Sigmoid colon (tissue), 7 donors: ENCODE results near the gene NRG2. TPM values are rescaled to one million over a fixed set of nuclear protein-coding genes. Genes with fewer than 3 reads are reported as not detected.

ENCODE experiments used
- DNase-seq: peaks from one replicate; pipeline ENCODE4 v3.0.0-alpha.2; 2019
- H3K27ac ChIP-seq, 4 donors: fragments of 200-600 bp; sonication (generic); one replicate each; pipeline ENCODE4 v1.5.1; 2016 to 2019; ENCODE audit warnings: mild to moderate bottlenecking in 1 of 4
- H3K27me3 ChIP-seq, 3 donors: fragments of 200-600 bp; sonication (generic); one replicate each; pipeline ENCODE4 v1.5.1; 2019; ENCODE audit warnings: mild to moderate bottlenecking in 1 of 3
- H3K36me3 ChIP-seq, 4 donors: fragments of 200-600 bp; sonication (generic); one replicate each; pipeline ENCODE4 v1.5.1; 2016 to 2019
- H3K4me1 ChIP-seq, 4 donors: fragments of 200-600 bp; sonication (generic); one replicate each; pipeline ENCODE4 v1.5.1; 2017 to 2019
- H3K4me3 ChIP-seq, 4 donors: fragments of 200-600 bp; sonication (generic); one replicate each; pipeline ENCODE4 v1.5.1; 2017 to 2019; ENCODE audit warnings: mild to moderate bottlenecking in 2 of 4, moderate library complexity in 1 of 4
- H3K9me3 ChIP-seq, 4 donors: fragments of 200-600 bp in 3 of 4; sonication (generic) in 3 of 4; one replicate each; pipeline versions ENCODE4 v1.5.1 to v1.6.1; 2013 to 2019
- CTCF ChIP-seq, 4 experiments: fragments of 450-650 bp in 3 of 4; fragments of 200-600 bp in 1 of 4; IDR thresholded peaks; one replicate each; pipeline ENCODE4 v1.5.1; 2016 to 2019; ENCODE audit warnings: antibody characterized with exemption in 4 of 4, mild to moderate bottlenecking in 3 of 4, moderate library complexity in 2 of 4
- EP300 ChIP-seq, 4 donors: sonication (generic); formaldehyde crosslinking; IDR thresholded peaks; one replicate each; pipeline ENCODE4 v1.6.1; 2017; ENCODE audit warnings: antibody characterized with exemption in 4 of 4
- POLR2A ChIP-seq, 2 donors: fragments of 450-650 bp; IDR thresholded peaks; one replicate each; pipeline ENCODE4 v1.6.1; 2016; ENCODE audit warnings: antibody characterized with exemption in 2 of 2, mild to moderate bottlenecking in 2 of 2, moderate library complexity in 2 of 2
- POLR2AphosphoS5 ChIP-seq, 4 donors: sonication (generic); formaldehyde crosslinking; IDR thresholded peaks; one replicate each; pipeline ENCODE4 v1.6.1; 2017; ENCODE audit warnings: antibody characterized with exemption in 4 of 4
- WGBS, 2 donors: extraction: QIAGEN DNeasy Blood & Tissue Kit; methylation state at CpG; one replicate each; pipeline ENCODE4 v1.1.7; 2013; 5-methylcytosine and 5-hydroxymethylcytosine counted together
- intact Hi-C: fragments of 100-400 bp; cut with DNase I; formaldehyde crosslinking; loops from one replicate; pipeline ENCODE4 v1.15.1; 2023
- polyA plus RNA-seq, 3 donors: library from polyadenylated mRNA; stranded (reverse); fragments of 200-250 nt; gene quantifications; one replicate each; pipeline ENCODE4 v1.2.3, GENCODE V29; 2013
- total RNA-seq, 4 donors: library from RNA; depleted of rRNA; stranded (reverse); fragments of >200 nt; gene quantifications; one replicate each; pipeline ENCODE4 v1.1.0, GENCODE V29; 2016
- donor health status: healthy with polysubstance abuse.
- donor health status: Bipolar disorder and iron deficiency.
- donor health status: healthy.

Gene NRG2
- total and polyA plus RNA-seq, 7 donors: 0.80 to 11.9 (median 4.8) TPM; not detected in 2

- no peaks in the 10 kb centered on the region for H3K9me3 ChIP-seq
- H3K27ac ChIP-seq: no peak overlapping the region
- H3K36me3 ChIP-seq: no peaks in the 10 kb centered on the region
- H3K4me3 ChIP-seq: no peak overlapping the region
- TF ChIP-seq POLR2A (IDR thresholded peaks at IDR 0.05) (no peak), POLR2AphosphoS5 (IDR thresholded peaks at IDR 0.05) (no peak), EP300 (IDR thresholded peaks at IDR 0.05) (no peak), CTCF (IDR thresholded peaks at IDR 0.05) (no peak)
- no peaks in the 10 kb centered on the region for H3K4me1 ChIP-seq
- no peak for DNase-seq
- no peaks in the 10 kb centered on the region for H3K27me3 ChIP-seq
- intact Hi-C loops: no loop called here
- 88 to 90% methylated on average over 1 of the region's 1 CpG for WGBS, 2 donors
Measured at GRCh38 chr5:139870677-139871076, 172.4 kb downstream of the NRG2 start.

GRCh38 chr5:139869042-139869790 lies 173.9 kb downstream of the NRG2 start:
- TF ChIP-seq EP300 (IDR thresholded peaks at IDR 0.05): no peak
- TF ChIP-seq POLR2AphosphoS5 (IDR thresholded peaks at IDR 0.05): no peak
- TF ChIP-seq POLR2A (IDR thresholded peaks at IDR 0.05): no peak
- TF ChIP-seq CTCF (IDR thresholded peaks at IDR 0.05): no peak
- H3K4me1 ChIP-seq: no peaks in the 10 kb centered on the region
- no peak overlapping the region for H3K27ac ChIP-seq
- H3K27me3 ChIP-seq: no peaks in the 10 kb centered on the region
- intact Hi-C loops: loop anchor here (10.0 kb wide), 1 partner anchor 276 kb away; no protein-coding TSS in a partner anchor
- no peak overlapping the region for H3K4me3 ChIP-seq
- 39 to 62% methylated on average over 9 of the region's 9 CpGs for WGBS, 2 donors
- H3K9me3 ChIP-seq: no peaks in the 10 kb centered on the region
- no peaks in the 10 kb centered on the region for H3K36me3 ChIP-seq
- no peak for DNase-seq

GRCh38 chr5:139867581-139867980 lies 175.5 kb downstream of the NRG2 start:
- Histone ChIP-seq H3K36me3 (no peaks in the 10 kb centered on the region), H3K4me1 (peaks cover 0 to 15% (median 14%) of the 10 kb centered on the region in 4 donors), H3K4me3 (no peak overlapping the region), H3K27me3 (no peaks in the 10 kb centered on the region), H3K27ac (no peak overlapping the region), H3K9me3 (no peaks in the 10 kb centered on the region)
- TF ChIP-seq CTCF (IDR thresholded peaks at IDR 0.05): no peak
- intact Hi-C loops: loop anchor here (10.0 kb wide), 1 partner anchor 277 kb away; no protein-coding TSS in a partner anchor
- no peak for DNase-seq

GRCh38 chr5:139867109-139867508 lies 176.0 kb downstream of the NRG2 start:
- no peaks in the 10 kb centered on the region for H3K27me3 ChIP-seq
- no peak overlapping the region for H3K27ac ChIP-seq
- no peak overlapping the region for H3K4me3 ChIP-seq
- 46 to 56% methylated on average over 2 of the region's 2 CpGs for WGBS, 2 donors
- no peak for DNase-seq
- no peaks in the 10 kb centered on the region for H3K36me3 ChIP-seq
- intact Hi-C loops: loop anchor here (10.0 kb wide), 1 partner anchor 278 kb away; no protein-coding TSS in a partner anchor
- H3K4me1 ChIP-seq: peaks cover 0 to 17% (median 15%) of the 10 kb centered on the region in 4 donors
- no peaks in the 10 kb centered on the region for H3K9me3 ChIP-seq
- TF ChIP-seq CTCF (IDR thresholded peaks at IDR 0.05) (no peak), POLR2AphosphoS5 (IDR thresholded peaks at IDR 0.05) (no peak), POLR2A (IDR thresholded peaks at IDR 0.05) (no peak), EP300 (IDR thresholded peaks at IDR 0.05) (no peak)
